ENCODE results near the gene CACNB3.

CACNB3 gene

GRCh38 chr12:48812389-48812788 lies 5.9 kb upstream of the CACNB3 start:
- no peaks in the 10 kb centered on the region for H3K36me3 ChIP-seq (ENCODE audit: control insufficient read depth, insufficient read depth, low read length, severe bottlenecking)
- no peaks in the 10 kb centered on the region for H3K27me3 ChIP-seq (replicated peaks; ENCODE audit: control insufficient read depth, insufficient read depth, low read length)
- H3K4me1 ChIP-seq (ENCODE audit: control insufficient read depth, insufficient read depth, low read length) = peaks cover 39% of the 10 kb centered on the region
- DNase-seq (ENCODE audit: low read depth) = peak; percentile 59
- H3K9ac ChIP-seq (ENCODE audit: low read length) = peak overlapping the region; percentile 17
- no peaks in the 10 kb centered on the region for H3K9me3 ChIP-seq (ENCODE audit: control insufficient read depth, low read length)
- H3K4me3 ChIP-seq (ENCODE audit: low read length) = no peak overlapping the region

GRCh38 chr12:48813465-48814261 lies 4.6 kb upstream of the CACNB3 start:
- H3K36me3 ChIP-seq (ENCODE audit: control insufficient read depth, insufficient read depth, low read length, severe bottlenecking) = no peaks in the 10 kb centered on the region
- no peaks in the 10 kb centered on the region for H3K9me3 ChIP-seq (ENCODE audit: control insufficient read depth, low read length)
- DNase-seq (ENCODE audit: low read depth) = peak; percentile 56
- peak overlapping the region; percentile 91 for H3K4me3 ChIP-seq (ENCODE audit: low read length)
- H3K9ac ChIP-seq (ENCODE audit: low read length) = peak overlapping the region; percentile 94
- H3K27me3 ChIP-seq (replicated peaks; ENCODE audit: control insufficient read depth, insufficient read depth, low read length) = no peaks in the 10 kb centered on the region
- peaks cover 46% of the 10 kb centered on the region for H3K4me1 ChIP-seq (ENCODE audit: control insufficient read depth, insufficient read depth, low read length)

- H3K4me3 ChIP-seq (ENCODE audit: low read length) = peak overlapping the region; percentile 91
- peaks cover 46% of the 10 kb centered on the region for H3K4me1 ChIP-seq (ENCODE audit: control insufficient read depth, insufficient read depth, low read length)
- peak overlapping the region; percentile 94 for H3K9ac ChIP-seq (ENCODE audit: low read length)
- DNase-seq (ENCODE audit: low read depth) = peak; percentile 95
- no peaks in the 10 kb centered on the region for H3K27me3 ChIP-seq (replicated peaks; ENCODE audit: control insufficient read depth, insufficient read depth, low read length)
- H3K36me3 ChIP-seq (ENCODE audit: control insufficient read depth, insufficient read depth, low read length, severe bottlenecking) = no peaks in the 10 kb centered on the region
- no peaks in the 10 kb centered on the region for H3K9me3 ChIP-seq (ENCODE audit: control insufficient read depth, low read length)
Measured at GRCh38 chr12:48814262-48815125, 3.8 kb upstream of the CACNB3 start.

GRCh38 chr12:48815126-48816110 lies 2.9 kb upstream of the CACNB3 start:
- peak; percentile 93 for DNase-seq (ENCODE audit: low read depth)
- Histone ChIP-seq H3K27me3 (replicated peaks; ENCODE audit: control insufficient read depth, insufficient read depth, low read length) (no peaks in the 10 kb centered on the region), H3K9me3 (ENCODE audit: control insufficient read depth, low read length) (no peaks in the 10 kb centered on the region), H3K4me1 (ENCODE audit: control insufficient read depth, insufficient read depth, low read length) (peaks cover 44% of the 10 kb centered on the region), H3K36me3 (ENCODE audit: control insufficient read depth, insufficient read depth, low read length, severe bottlenecking) (no peaks in the 10 kb centered on the region), H3K4me3 (ENCODE audit: low read length) (peak overlapping the region; percentile 91), H3K9ac (ENCODE audit: low read length) (peak overlapping the region; percentile 94)

- H3K4me3 ChIP-seq (ENCODE audit: low read length) = peak overlapping the region; percentile 91
- DNase-seq (ENCODE audit: low read depth) = peak; percentile 30
- no peaks in the 10 kb centered on the region for H3K9me3 ChIP-seq (ENCODE audit: control insufficient read depth, low read length)
- peaks cover 35% of the 10 kb centered on the region for H3K4me1 ChIP-seq (ENCODE audit: control insufficient read depth, insufficient read depth, low read length)
- H3K36me3 ChIP-seq (ENCODE audit: control insufficient read depth, insufficient read depth, low read length, severe bottlenecking) = no peaks in the 10 kb centered on the region
- H3K9ac ChIP-seq (ENCODE audit: low read length) = peak overlapping the region; percentile 94
- H3K27me3 ChIP-seq (replicated peaks; ENCODE audit: control insufficient read depth, insufficient read depth, low read length) = no peaks in the 10 kb centered on the region
Measured at GRCh38 chr12:48816143-48816854, 2.0 kb upstream of the CACNB3 start.

GRCh38 chr12:48818831-48819590 lies 715 bp downstream of the CACNB3 start:
- Histone ChIP-seq H3K4me3 (ENCODE audit: low read length) (peak overlapping the region; percentile 70), H3K9me3 (ENCODE audit: control insufficient read depth, low read length) (no peaks in the 10 kb centered on the region), H3K27me3 (replicated peaks; ENCODE audit: control insufficient read depth, insufficient read depth, low read length) (no peaks in the 10 kb centered on the region), H3K36me3 (ENCODE audit: control insufficient read depth, insufficient read depth, low read length, severe bottlenecking) (peaks cover 8% of the 10 kb centered on the region), H3K9ac (ENCODE audit: low read length) (peak overlapping the region; percentile 17), H3K4me1 (ENCODE audit: control insufficient read depth, insufficient read depth, low read length) (peaks cover 18% of the 10 kb centered on the region)
- DNase-seq (ENCODE audit: low read depth) = no peak

GRCh38 chr12:48819986-48820725 lies 1.9 kb downstream of the CACNB3 start:
- no peak overlapping the region for H3K9ac ChIP-seq (ENCODE audit: low read length)
- no peaks in the 10 kb centered on the region for H3K27me3 ChIP-seq (replicated peaks; ENCODE audit: control insufficient read depth, insufficient read depth, low read length)
- no peak for DNase-seq (ENCODE audit: low read depth)
- H3K4me1 ChIP-seq (ENCODE audit: control insufficient read depth, insufficient read depth, low read length) = peaks cover 16% of the 10 kb centered on the region
- H3K4me3 ChIP-seq (ENCODE audit: low read length) = no peak overlapping the region
- H3K9me3 ChIP-seq (ENCODE audit: control insufficient read depth, low read length) = no peaks in the 10 kb centered on the region
- H3K36me3 ChIP-seq (ENCODE audit: control insufficient read depth, insufficient read depth, low read length, severe bottlenecking) = peaks cover 16% of the 10 kb centered on the region

GRCh38 chr12:48822139-48822538 lies 3.8 kb downstream of the CACNB3 start:
- no peaks in the 10 kb centered on the region for H3K27me3 ChIP-seq (replicated peaks; ENCODE audit: control insufficient read depth, insufficient read depth, low read length)
- H3K36me3 ChIP-seq (ENCODE audit: control insufficient read depth, insufficient read depth, low read length, severe bottlenecking) = peaks cover 33% of the 10 kb centered on the region
- peaks cover 7% of the 10 kb centered on the region for H3K4me1 ChIP-seq (ENCODE audit: control insufficient read depth, insufficient read depth, low read length)
- no peak overlapping the region for H3K9ac ChIP-seq (ENCODE audit: low read length)
- no peak for DNase-seq (ENCODE audit: low read depth)
- no peaks in the 10 kb centered on the region for H3K9me3 ChIP-seq (ENCODE audit: control insufficient read depth, low read length)
- H3K4me3 ChIP-seq (ENCODE audit: low read length) = no peak overlapping the region

GRCh38 chr12:48822711-48823110 lies 4.4 kb downstream of the CACNB3 start:
- Histone ChIP-seq H3K4me1 (ENCODE audit: control insufficient read depth, insufficient read depth, low read length) (peaks cover 4% of the 10 kb centered on the region), H3K36me3 (ENCODE audit: control insufficient read depth, insufficient read depth, low read length, severe bottlenecking) (peaks cover 39% of the 10 kb centered on the region), H3K9ac (ENCODE audit: low read length) (no peak overlapping the region), H3K4me3 (ENCODE audit: low read length) (no peak overlapping the region), H3K9me3 (ENCODE audit: control insufficient read depth, low read length) (no peaks in the 10 kb centered on the region), H3K27me3 (replicated peaks; ENCODE audit: control insufficient read depth, insufficient read depth, low read length) (no peaks in the 10 kb centered on the region)
- DNase-seq (ENCODE audit: low read depth) = no peak

Data from adipocyte (in vitro differentiated cells).